Heart left ventricle (tissue), 13 donors: ENCODE data around the gene SEC14L2.

Experiments used
- POLR2A ChIP-seq, 2 donors: fragments of 450-650 bp; IDR thresholded peaks; one replicate each; pipeline ENCODE4 v1.6.1; 2017; ENCODE audit warnings: antibody characterized with exemption in 2 of 2, mild to moderate bottlenecking in 2 of 2, moderate library complexity in 2 of 2
- TF ChIP-seq, protein P1 (sequence below), 12 donors: fragments of 200-600 bp; sonication (generic) in 4 of 12; IDR thresholded peaks; one replicate each; pipeline versions ENCODE4 v1.5.0 to v1.8.0; 2018 to 2022; ENCODE audit warnings: antibody characterized with exemption in 12 of 12, mild to moderate bottlenecking in 5 of 12
- donor health status: ischemic (EF 13 %, LVEDD 7.1; RV severe dilation, severe dysfunction).
- donor health status: DM: no; HTN: yes; CAD: no.
- donor health status: DM: no; HTN: no; CAD: no.
- donor health status: ischemic (EF 25% LVEDD 6.9; RV normal size, moderate dysfunction).
- donor health status: ischemic (EF 25% LVEDD 5.7; RV mildly dilated, moderate dysfunction).
- donor health status: ischemic (EF 35%, LVEDD 5.7; RV mildly dilated, moderate dysfunction).
- donor health status: nonischemic (EF 11% LVEDD 7.7; RV severe dilation, severe dysfunction).
- donor health status: DM: yes; HTN: yes; CAD: no.
- donor health status: PGD.
- donor health status: ischemic (EF 29% LVEDD 5.4; RV normal size, mild dysfunction).
- donor health status: nonischemic (EF 23%, LVEDD 6.1; RV moderate dilation, normal function).

DNA sequence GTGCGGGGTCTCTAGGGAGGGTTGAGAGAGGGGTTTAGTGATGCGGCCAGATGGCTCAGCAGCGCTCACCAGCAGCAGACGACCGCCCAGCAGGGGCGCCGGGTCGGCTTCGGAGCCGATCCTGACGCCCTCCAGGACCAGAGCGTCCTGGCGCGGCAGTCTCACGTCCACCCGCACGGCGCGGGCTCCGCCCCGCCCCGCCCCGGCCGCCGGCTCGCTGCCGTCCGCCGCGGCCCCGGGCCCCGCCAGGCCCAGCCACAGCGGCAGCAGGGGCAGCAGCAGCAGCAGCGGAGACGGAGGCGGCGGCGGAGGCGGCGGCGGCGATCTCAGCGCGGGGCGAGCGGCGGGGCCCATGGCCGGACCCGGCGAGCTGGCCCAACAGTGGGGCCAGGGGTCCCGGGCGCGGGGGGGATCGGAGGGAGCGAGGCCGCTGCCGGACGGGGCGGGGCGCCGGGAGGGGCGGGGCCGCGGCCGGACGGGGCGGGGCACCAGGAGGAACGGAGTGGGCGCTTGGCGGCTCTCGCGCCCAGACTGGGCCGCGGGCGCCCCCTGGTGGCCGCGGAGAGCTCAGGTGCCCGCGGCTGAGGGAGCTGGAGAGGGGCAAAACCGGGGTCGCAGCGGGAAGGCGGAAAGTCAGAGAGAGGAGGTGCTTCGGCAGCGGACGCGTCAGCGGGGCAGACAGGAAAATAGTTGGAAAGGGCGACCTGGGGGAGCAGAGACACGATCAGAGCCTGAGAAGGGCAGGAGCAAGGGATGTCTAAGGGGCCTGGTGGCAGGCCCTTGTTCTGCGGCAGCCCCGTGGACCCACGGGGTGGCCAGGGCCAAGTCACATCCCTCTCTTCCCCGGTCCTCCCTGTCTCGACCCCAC is 9.6 kb upstream of the SEC14L2 start, which contains the start of gene RNF215:
- TF ChIP-seq, protein P1, sequence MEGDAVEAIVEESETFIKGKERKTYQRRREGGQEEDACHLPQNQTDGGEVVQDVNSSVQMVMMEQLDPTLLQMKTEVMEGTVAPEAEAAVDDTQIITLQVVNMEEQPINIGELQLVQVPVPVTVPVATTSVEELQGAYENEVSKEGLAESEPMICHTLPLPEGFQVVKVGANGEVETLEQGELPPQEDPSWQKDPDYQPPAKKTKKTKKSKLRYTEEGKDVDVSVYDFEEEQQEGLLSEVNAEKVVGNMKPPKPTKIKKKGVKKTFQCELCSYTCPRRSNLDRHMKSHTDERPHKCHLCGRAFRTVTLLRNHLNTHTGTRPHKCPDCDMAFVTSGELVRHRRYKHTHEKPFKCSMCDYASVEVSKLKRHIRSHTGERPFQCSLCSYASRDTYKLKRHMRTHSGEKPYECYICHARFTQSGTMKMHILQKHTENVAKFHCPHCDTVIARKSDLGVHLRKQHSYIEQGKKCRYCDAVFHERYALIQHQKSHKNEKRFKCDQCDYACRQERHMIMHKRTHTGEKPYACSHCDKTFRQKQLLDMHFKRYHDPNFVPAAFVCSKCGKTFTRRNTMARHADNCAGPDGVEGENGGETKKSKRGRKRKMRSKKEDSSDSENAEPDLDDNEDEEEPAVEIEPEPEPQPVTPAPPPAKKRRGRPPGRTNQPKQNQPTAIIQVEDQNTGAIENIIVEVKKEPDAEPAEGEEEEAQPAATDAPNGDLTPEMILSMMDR (IDR thresholded peaks at IDR 0.05), result peak; percentile 81 to 99 (median 94)
- TF ChIP-seq POLR2A (IDR thresholded peaks at IDR 0.05), result no peak
